Vagina (tissue), 2 donors: ENCODE results near the gene PARD6G. TPM values are rescaled to one million over a fixed set of nuclear protein-coding genes. Genes with fewer than 3 reads are reported as not detected.

Experiments used
- DNase-seq, 2 donors: peaks; one replicate each; pipeline ENCODE4 v3.0.0-alpha.2; 2017; ENCODE audit errors: extremely low spot score in 2 of 2
- H3K27ac ChIP-seq: fragments of 200-600 bp; sonication (generic); one replicate; pipeline ENCODE4 v1.5.1; 2019
- H3K27me3 ChIP-seq: fragments of 200-600 bp; sonication (generic); one replicate; pipeline ENCODE4 v1.5.1; 2019
- H3K36me3 ChIP-seq, 2 donors: fragments of 200-600 bp; sonication (generic); one replicate each; pipeline ENCODE4 v1.5.1; 2017 to 2019
- H3K4me1 ChIP-seq: fragments of 200-600 bp; sonication (generic); one replicate; pipeline ENCODE4 v1.5.1; 2019
- H3K4me3 ChIP-seq, 2 donors: fragments of 200-600 bp; sonication (generic); 1 replicate in 1 of 2; 2 replicates in 1 of 2; pipeline ENCODE4 v1.5.1; 2016 to 2019
- H3K9me3 ChIP-seq: fragments of 200-600 bp; sonication (generic); one replicate; pipeline ENCODE4 v1.5.1; 2019
- CTCF ChIP-seq, 3 experiments: fragments of 450-650 bp in 2 of 3; fragments of 200-600 bp in 1 of 3; sonication (generic) in 1 of 3; IDR thresholded peaks; one replicate each; pipeline ENCODE4 v1.5.1; 2017 to 2019; ENCODE audit warnings: antibody characterized with exemption in 3 of 3, mild to moderate bottlenecking in 2 of 3, moderate library complexity in 2 of 3
- POLR2A ChIP-seq, 2 donors: fragments of 450-650 bp; IDR thresholded peaks; one replicate each; pipeline ENCODE4 v1.6.1; 2017; ENCODE audit warnings: antibody characterized with exemption in 2 of 2, mild to moderate bottlenecking in 2 of 2, moderate library complexity in 2 of 2
- POLR2AphosphoS5 ChIP-seq, 2 donors: sonication (generic); formaldehyde crosslinking; IDR thresholded peaks; one replicate each; pipeline ENCODE4 v1.9.0; 2017; ENCODE audit warnings: antibody characterized with exemption in 2 of 2, mild to moderate bottlenecking in 2 of 2, low read depth in 1 of 2; ENCODE audit not compliant: insufficient read depth in 1 of 2
- intact Hi-C: fragments of 100-400 bp; cut with DNase I; formaldehyde crosslinking; loops from one replicate; pipeline ENCODE4 v1.15.1; 2023
- total RNA-seq: library from RNA; depleted of rRNA; stranded (reverse); fragments of >200 nt; gene quantifications from one replicate; pipeline ENCODE4 v1.2.3, GENCODE V29; 2016

Gene PARD6G
- total RNA-seq, 1 donor from 2014 or later: 32.7 TPM

DNA sequence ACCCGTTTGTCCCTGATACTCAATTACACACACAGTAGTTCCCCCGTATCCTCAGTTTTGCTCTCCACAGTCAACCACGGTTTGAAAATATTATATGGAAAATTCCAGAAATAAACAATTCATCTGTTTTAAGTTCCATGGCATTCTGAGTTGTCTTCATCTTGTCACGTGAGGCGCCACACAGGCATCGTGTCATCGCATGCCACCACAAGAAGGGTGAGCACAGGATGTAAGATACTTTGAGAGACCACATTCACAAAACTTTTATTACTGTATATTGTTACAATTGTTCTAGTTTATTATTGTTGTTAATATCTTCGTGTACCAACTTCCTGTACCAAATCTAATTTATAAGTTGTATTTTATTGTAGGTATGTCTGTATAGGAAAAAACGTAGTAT lies 120.5 kb downstream of the PARD6G start:
- Histone ChIP-seq H3K27ac (no peak overlapping the region), H3K4me3 (no peak overlapping the region), H3K4me1 (no peaks in the 10 kb centered on the region), H3K27me3 (no peaks in the 10 kb centered on the region), H3K9me3 (no peaks in the 10 kb centered on the region), H3K36me3 (no peaks in the 10 kb centered on the region)
- TF ChIP-seq CTCF (IDR thresholded peaks at IDR 0.05) (no peak), POLR2AphosphoS5 (IDR thresholded peaks at IDR 0.05; ENCODE audit: insufficient read depth in 1 of 2, low read depth in 1 of 2) (no peak), POLR2A (IDR thresholded peaks at IDR 0.05) (no peak)
- no peak for DNase-seq
- intact Hi-C loops: no loop called here

- intact Hi-C loops: no loop called here
- Histone ChIP-seq H3K4me3 (no peak overlapping the region), H3K9me3 (no peaks in the 10 kb centered on the region), H3K4me1 (no peaks in the 10 kb centered on the region), H3K27me3 (no peaks in the 10 kb centered on the region), H3K36me3 (peaks cover 0 to 9% of the 10 kb centered on the region in 2 donors), H3K27ac (no peak overlapping the region)
- TF ChIP-seq CTCF (IDR thresholded peaks at IDR 0.05): no peak
- TF ChIP-seq POLR2A (IDR thresholded peaks at IDR 0.05): no peak
- no peak for TF ChIP-seq POLR2AphosphoS5 (IDR thresholded peaks at IDR 0.05; ENCODE audit: insufficient read depth in 1 of 2, low read depth in 1 of 2)
- DNase-seq: no peak
Measured at GRCh38 chr18:80124131-80124530, 123.2 kb downstream of the PARD6G start.

DNA sequence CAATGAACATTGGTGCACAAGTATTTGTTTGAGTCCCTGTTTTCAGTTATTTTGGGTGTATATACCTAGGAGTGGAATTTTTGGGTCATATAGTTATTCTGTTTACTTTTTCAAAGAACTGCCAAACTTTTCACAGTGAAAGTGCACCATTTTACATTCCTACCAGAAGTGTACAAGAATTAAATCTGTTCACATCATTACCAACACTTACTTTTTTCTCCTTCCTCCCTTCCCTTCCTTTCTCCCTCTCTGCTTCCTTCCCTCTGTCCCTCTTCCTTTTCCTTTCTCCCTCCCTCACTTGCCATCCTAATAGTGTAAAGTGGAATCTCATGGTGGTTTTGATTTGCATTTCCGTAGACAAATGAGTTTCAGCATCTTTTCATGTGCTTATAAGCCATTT lies 126.4 kb downstream of the PARD6G start:
- Histone ChIP-seq H3K36me3 (peaks cover 0 to 9% of the 10 kb centered on the region in 2 donors), H3K4me3 (no peak overlapping the region), H3K9me3 (no peaks in the 10 kb centered on the region), H3K4me1 (no peaks in the 10 kb centered on the region), H3K27me3 (no peaks in the 10 kb centered on the region), H3K27ac (no peak overlapping the region)
- no peak for TF ChIP-seq CTCF (IDR thresholded peaks at IDR 0.05)
- DNase-seq: no peak
- intact Hi-C loops: no loop called here

DNA sequence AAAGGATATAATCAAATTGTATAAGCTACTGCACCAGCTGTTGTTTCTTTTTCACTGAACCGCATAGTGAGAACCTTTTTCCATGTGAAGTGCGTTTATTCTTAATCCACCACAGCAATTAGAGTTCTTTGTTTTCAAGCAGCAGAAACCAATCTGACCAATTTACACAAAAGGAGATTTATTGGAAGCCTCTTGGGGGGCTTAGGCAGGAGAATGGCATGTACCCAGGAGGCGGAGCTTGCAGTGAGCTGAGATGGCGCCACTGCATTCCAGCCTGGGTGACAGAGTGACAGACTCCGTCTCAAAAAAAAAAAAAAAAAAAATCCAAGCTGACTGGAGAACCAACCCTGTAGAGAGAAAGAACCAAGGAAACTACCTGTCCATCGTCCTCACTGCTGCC lies 128.2 kb downstream of the PARD6G start:
- Histone ChIP-seq H3K27me3 (no peaks in the 10 kb centered on the region), H3K4me3 (no peak overlapping the region), H3K9me3 (no peaks in the 10 kb centered on the region), H3K27ac (no peak overlapping the region), H3K36me3 (peaks cover 0 to 9% of the 10 kb centered on the region in 2 donors), H3K4me1 (no peaks in the 10 kb centered on the region)
- intact Hi-C loops: no loop called here
- TF ChIP-seq CTCF (IDR thresholded peaks at IDR 0.05) (no peak), POLR2A (IDR thresholded peaks at IDR 0.05) (no peak), POLR2AphosphoS5 (IDR thresholded peaks at IDR 0.05; ENCODE audit: insufficient read depth in 1 of 2, low read depth in 1 of 2) (no peak)
- no peak for DNase-seq

DNA sequence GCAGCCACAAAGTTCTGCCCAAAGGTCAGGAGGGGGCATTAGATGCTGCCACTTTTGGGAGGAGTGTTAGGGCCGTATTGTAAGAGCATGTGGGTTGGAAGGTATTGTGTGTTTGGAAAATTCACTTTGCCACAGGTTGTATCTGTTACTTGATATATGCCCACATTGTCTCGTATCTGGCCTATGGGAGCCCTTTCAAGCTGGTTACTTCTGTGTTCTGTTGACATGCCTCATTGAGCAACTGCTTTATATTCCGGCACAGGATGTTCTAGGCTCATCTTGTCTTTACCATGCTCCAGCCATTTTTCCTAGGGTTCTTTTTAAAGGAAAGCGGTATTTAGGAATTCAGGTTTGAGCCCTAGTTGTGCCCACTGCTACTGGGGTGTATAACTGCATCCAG lies 132.3 kb downstream of the PARD6G start:
- Histone ChIP-seq H3K9me3 (no peaks in the 10 kb centered on the region), H3K4me3 (no peak overlapping the region), H3K27ac (no peak overlapping the region), H3K27me3 (no peaks in the 10 kb centered on the region), H3K36me3 (peaks cover 0 to 8% of the 10 kb centered on the region in 2 donors), H3K4me1 (peaks cover 21% of the 10 kb centered on the region)
- DNase-seq: no peak
- TF ChIP-seq CTCF (IDR thresholded peaks at IDR 0.05): no peak
- no peak for TF ChIP-seq POLR2A (IDR thresholded peaks at IDR 0.05)
- TF ChIP-seq POLR2AphosphoS5 (IDR thresholded peaks at IDR 0.05; ENCODE audit: insufficient read depth in 1 of 2, low read depth in 1 of 2): no peak
- intact Hi-C loops: no loop called here
